NCI-H526 treated with DMSO at 0.1 percent for 48 hours (cell line): Measurements from ENCODE around the gene PXDC1.
"Not testable (repeated sequence)": the region's sequence is repeated elsewhere in the genome, so short reads cannot be mapped to it uniquely, and the experiment has no call there.

Experiments
- DNase-seq: peaks from one replicate; lab custom pipeline; 2025; lab: John Stamatoyannopoulos, UW

The PXDC1 gene

DNA sequence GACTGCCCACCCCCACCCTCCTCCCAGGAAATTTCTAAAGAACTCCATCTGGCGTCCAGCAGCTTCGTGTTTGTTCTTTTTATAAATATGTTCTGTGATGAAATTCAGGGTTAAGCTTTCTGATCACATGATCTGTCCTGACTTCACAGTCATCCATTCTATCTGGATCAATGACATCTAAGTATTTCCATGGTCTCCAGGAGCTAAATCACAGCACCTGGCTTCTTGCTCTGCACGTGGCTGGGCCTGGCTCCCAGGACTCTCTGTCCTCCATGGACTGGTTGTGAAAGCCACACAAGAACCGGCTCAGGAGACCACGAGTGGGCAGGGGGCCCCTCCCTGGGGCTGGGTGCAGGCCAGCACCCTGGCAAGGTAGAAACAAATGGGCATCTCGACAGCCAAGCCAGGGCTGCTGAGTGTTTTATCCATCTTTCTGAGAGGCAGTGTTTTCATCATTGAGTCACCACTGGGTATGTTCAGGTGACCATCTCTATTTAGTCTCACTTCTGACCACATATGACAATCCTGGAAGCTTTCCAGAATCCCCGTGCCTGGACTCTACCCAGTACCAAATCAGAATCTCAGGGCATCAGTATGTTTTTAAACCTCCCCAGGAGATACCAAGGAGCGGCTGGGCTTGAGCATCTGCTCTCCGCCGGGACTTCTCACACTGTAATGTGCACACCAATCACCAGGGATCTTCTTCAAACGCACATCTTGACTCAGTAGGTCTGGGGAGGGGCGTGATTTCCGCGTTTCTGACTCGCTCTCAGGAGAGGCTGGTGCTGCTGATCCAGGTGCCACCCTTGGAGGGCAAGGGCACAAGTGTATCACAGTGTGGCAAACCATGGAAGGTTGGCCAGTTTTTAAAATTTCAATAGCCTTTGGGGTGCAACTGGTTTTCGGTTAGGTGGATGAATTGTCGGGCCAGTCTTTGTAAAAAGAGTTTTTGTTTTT is 31.6 kb upstream of the PXDC1 start:
- DNase-seq = no peak

DNA sequence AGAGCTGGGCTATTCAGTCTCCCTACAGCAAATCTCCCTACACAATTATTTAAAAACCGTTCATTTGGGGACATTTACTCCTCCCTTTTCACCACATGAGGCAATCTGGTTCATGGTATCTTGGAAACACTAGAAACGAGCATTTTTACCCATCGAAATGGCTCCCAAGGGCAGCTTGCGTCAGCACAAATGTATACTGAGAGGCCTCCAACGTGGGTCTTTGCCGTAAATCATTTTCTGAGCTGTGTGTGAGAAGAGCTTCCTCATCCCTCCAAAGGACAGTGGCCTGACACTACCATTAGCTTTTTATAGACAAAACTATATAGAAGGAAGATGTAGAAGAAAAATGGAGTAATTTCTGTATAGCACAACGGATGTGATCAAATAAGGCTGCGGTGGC is 30.0 kb upstream of the PXDC1 start:
- no peak for DNase-seq

DNA sequence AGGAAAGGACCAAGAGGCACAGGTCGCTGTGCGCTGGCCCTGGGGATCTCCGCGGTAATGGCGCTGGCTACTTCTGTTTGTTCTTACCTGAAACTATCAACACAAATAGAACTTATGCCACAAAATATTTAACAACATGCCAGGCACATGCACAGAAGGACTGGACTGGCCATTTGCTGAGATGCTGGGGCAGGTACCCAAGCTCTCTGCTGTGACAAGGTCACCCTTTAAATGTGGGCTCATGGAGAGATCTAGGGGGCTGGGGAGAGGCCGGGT is 28.0 kb upstream of the PXDC1 start:
- DNase-seq = no peak

DNA sequence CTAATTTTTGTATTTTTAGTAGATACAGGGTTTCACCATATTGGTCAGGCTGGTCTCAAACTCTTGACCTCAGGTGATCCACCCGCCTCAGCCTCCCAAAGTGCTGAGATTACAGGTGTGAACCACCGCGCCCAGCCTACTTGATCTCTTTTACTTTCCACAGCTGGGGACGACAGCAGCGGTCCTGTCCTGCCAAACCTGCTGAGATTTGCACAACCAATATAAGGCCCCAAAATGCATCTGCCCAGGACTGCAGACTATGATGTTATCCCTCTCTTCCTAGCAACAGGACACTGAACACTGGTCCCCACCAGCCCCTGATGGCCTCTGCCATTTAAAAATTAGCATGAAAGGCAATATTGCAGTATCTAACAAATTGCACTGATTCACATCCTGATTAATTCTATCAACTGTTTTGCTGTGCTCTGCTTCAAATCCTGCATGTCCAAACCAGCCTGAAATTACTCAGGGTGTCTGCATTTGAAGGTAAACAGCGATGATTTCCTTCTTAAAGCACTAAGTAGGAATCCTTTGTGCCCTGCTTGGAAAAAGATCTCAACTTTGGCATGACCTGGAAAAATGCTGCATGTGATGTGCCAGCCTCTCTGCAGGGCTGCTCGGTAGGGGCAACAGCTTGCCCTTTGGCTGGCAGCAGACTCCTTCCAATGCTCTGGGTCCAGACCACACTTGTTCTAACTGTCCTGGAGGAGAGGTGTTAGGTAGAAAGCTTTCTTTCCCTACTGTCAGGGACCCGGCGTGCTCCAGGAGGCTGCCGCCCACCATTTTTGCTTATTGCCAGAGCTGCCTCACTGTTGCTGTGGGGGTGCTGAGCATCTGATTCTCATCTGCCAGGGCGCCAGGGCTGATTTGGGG is 27.4 kb upstream of the PXDC1 start:
- DNase-seq = no peak

DNA sequence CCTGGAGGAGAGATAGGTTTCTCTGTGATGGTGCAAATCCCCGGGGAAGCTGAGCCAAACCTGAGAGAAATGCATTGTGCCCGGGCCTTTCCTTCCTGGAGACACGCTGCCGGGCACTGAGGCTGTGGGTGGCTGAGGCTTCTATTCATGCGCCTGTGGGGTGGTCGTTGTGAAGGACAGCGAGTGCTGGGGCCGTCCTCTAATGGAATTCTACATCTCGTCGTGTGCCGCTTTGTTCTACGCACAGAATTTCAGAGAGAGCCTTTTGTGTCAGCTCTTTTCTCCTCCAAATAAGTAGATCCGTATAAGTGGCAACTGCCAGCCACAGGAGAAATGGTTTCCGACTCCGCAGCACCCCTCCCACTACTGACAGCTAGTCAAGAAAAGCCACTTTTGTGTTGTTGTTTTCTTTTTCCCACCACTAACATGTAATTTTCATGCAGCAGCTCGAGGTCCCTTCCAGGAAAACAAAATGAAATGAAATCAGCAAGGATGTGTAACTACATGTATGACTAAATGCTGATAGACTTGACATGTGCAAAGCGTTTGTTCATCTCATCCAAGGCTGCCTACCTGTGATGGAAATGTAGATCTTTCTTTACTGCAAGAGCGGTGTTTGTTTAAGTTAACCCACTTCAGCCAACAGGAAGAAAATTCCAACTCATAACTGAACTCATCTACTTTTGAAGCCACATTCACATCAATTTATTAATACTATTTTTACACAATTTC is 26.4 kb upstream of the PXDC1 start:
- no peak for DNase-seq

DNA sequence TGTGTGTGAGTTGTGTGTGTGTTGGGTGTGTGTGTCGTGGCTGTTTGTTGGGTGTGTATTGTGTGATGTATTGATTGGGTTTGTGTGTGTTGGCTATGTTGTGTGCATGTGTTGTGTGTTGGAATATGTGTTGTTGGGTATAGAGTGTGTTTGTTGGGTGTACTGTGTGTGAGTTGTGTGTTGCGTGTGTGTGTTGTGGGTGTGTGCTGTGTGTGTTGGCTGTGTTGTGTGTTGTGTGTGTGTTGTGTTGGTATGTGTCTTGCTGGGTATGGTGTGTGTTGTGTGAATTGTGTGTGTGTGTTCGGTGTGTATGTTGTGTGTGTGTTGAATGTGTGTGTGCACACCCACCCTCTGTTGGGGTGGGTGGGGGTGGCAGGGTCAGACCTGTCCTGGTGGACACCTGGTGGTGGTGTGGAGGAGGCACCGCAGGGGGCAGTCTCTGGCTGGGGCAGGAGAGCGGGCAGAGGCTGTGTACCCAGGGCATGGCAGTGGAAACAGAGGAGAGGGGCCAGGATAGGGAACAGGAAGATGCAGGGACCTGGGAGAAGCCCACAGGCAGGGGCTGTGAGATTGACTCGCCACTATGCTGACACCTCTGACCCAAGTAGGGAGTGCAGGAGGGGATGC is 25.5 kb upstream of the PXDC1 start:
- no peak for DNase-seq

DNA sequence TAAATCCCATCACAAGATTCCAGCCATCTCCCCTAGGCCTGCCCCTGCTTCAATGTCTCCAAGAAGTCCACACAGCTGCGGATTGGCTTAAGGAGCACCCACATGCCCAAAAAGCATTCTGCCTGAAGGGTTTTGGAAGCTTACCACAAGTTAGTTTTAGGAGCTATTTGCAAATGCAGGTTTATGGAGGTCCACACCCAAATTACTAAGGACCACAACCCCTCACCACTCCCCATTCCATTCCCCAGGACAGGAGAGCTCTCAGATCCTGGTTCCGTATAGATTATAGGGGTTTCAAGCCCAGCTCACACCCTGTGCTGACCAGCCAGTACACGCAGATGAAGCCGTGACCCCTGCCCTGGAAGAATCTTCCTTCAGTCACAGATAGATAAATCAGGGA is 24.3 kb upstream of the PXDC1 start:
- no peak for DNase-seq

DNA sequence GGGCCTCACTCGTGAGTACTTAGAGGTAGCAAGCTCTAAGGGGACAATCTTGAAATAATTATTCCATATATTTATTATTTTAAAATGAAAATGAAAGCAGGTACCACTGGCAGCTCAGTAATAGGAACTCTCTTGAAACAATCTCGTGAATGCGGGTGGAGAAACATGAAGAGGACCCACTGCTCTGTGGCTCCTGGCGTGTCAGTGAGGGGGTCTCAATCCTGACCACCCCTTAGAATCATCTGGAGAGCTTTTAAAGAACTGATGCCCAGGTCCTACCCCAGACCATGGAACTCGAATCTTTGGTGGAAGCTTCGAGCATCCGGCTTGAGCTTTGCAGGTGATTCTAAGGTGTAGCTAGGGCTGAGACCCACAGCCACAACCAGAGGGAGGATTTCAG is 23.9 kb upstream of the PXDC1 start:
- no peak for DNase-seq

DNA sequence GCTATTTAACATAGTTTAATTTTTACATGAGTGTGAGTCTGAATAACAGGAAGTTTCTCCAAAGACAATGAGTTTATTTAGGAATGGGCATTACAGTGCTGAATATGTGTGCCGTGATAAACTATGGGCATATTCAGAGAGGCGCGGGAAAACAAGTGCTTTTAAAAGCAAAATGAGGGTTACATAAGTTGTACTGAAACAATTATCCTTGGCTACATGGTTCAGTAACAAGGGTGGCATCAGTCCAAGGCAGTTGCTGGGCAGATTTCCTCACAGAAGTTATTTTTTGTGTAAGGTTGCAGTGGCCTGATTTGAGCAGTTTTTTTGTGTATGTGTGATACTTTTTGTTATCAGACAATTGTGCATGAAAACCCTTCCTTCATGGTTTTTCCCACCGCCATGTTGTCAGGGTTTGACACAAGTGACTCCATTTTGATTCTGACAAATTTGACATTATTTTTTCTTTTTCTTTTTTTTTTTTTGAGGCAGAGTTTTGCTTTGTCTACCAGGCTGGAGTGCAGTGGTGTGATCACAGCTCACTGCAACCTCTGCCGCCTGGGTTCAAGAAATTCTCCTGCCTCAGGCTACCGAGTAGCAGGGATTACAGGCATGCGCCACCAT is 22.3 kb upstream of the PXDC1 start:
- no peak for DNase-seq

DNA sequence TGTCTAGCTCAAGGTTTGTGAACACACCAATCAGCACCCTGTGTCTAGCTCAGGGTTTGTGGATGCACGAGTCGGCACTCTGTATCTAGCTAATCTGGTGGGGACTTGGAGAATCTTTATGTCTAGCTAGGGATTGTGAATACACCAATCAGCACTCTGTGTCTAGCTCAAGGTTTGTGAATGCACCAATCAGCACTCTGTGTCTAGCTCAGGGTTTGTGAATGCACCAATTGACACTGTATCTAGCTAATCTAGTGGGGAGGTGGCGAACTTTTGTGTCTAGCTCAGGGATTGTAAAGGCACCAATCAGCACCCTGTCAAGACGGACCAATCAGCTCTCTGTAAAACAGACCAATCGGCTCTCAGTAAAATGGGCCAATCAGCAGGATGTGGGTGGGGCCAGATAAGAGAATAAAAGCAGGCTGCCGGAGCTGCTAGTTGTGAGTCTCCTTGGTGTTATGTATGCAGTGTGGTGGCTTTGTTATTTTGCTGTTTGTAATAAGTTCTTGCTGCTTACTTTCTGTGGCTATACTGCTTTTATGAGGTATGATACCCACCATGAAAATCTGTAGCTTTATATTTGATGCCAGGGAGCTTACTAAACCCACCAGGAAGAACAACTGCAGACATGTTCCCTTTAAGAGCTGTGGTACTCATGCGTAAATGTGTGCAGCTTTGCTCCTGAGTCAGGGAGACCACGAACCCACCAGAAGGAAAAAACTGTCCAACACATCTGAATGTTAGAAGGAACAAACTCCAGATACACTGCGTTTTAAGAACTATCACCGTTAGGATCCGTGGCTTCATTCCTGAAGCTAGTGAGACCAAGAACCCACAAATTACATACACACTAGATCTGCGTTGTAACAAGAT is 20.9 kb upstream of the PXDC1 start:
- DNase-seq = not testable (repeated sequence)

DNA sequence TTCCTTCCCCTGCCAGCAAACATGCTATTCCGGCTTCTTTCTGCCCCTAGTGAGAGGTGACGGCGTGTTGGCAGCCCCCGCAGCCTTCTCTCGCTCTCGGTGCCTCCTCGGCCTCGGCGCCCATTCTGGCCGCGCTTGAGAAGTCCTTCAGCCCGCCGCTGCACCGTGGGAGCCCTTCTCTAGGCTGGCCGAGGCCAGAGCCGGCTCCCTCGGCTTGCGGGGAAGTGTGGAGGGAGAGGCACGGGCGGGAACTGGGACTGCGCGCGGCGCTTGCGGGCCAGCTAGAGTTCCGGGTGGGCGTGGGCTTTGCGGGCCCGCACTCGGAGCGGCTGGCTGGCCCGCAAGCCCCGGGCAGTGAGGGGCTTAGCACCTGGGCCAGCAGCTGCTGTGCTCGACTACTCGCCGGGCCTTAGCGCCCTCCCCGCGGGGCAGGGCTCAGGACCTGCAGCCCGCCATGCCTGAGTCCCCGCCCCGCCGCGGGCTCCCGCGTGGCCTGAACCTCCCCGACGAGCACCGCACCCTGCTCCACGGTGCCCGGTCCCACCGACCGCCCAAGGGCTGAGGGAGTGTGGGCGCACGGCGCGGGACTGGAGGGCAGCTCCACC is 20.0 kb upstream of the PXDC1 start:
- DNase-seq = no peak

DNA sequence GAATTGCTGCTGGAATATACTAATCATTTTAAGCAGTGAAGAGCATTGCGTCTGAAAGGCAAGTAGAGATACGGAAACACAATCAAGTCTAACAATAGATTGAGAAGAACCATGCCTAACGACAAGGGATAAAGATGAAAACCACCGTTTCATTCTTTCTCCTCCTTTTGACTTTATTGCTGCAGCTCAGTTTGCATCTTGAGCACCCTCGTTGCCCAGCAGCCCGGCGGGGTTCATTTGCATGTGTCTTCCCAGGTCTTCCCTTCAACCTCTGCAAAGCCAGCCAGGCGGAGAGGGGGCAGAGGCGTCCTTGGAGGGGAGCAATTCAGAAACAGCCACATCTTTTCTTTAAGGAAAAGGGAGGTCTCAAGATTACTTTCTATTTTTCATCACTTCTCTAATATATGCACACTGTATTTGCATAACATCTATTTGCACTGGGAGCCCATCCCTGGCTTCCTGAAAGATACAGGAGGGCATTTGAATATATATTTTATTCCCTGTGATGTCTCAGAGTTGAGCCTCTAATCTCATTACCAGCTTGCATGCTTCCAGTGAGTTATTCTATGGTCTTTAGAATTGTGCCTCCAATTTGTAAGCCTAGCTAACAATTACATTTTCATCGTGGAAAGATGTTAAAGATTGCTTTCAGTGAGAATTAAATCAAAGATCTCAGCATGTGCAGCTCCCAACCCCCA is 18.7 kb upstream of the PXDC1 start:
- peak; percentile 85 for DNase-seq

DNA sequence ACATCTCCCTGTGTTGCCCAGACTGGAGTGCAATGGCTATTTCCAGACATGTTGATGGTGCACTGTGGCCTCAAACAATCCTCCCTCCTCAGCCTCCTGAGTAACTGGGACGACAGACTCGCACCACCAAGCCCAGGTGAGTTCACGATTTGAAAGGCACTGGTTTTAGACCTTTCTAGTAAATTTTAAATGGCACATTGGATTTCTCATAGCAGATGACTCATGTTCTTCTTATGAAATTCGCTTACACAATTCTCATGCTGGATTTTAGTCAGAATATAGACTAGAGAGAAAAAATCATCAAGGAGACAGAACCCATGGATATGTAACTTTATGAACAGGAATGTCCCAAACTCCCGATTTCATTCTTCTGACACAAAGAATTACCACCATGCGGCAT is 18.1 kb upstream of the PXDC1 start:
- DNase-seq = no peak

DNA sequence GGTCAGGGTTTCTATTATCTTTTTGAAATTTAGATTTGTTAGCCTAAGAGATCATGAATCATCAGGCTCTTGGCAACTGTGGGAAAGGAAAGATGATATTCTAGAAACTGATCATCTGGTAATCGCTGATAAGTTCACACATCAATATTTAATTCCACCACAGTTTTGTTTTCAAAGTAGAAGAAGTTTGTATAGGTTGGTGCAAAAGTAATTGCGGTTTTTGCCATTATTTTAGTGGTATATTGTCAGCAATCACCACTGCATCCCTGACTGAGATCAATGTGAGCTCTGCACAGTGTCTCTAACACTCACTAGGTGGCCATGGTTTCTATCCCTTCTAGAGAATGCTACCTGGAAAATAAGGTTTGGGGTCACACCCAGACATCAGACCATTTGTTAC is 17.0 kb upstream of the PXDC1 start:
- DNase-seq = no peak

DNA sequence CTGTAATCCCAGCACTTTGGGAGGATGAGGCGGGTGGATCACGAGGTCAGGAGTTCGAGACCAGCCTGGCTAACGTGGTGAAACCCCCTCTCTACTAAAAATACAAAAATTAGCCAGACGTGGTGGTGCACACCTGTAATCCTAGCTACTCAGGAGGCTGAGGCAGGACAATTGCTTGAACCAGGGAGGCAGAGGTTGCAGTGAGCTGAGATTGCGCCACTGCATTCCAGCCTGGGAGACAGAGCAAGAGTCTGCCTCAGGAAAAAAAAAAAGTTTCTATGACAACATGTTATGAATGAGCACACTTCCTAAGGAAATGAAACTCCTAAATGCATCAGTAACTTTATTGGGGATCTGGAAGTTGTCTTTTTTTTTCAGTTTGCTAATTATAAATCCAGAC is 16.0 kb upstream of the PXDC1 start:
- DNase-seq = not testable (repeated sequence)

DNA sequence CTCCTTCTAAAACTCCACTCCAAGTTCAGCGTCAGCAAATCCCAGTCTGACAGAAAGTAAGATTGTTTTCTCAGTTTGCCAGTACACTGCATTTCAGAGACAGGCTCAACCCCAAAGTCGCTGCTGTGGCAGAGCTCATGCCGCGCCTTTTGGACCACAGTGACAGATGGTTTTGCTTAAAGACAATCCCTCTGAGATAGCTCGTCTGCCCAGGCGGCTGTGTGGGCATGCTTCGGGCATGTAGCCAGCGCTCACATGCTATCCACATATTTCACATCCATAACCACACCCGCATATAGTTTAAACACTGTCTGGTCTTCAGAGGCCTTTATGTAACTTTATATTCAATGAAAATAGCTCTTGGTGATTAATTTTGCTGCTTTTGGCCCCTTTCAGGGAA is 14.7 kb upstream of the PXDC1 start:
- DNase-seq = no peak

DNA sequence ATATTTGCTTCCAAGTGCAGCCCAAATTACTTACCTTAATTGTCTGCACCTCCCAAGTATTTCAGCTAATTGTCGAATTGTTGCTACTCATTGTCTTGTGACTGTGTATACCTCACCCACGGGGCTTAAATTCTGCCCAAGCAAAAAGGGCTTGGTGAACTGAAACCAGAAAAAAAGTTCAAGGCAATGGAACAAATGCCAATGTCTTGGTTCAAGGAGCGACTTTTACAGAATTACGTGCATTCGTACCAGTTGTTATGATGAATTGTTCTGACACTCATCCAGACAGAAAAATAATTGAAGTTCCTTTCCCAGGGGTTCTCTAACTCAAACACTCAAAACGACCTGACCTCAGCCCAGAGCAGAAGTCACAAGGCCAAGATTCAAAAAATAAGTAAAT is 13.9 kb upstream of the PXDC1 start:
- DNase-seq = no peak

DNA sequence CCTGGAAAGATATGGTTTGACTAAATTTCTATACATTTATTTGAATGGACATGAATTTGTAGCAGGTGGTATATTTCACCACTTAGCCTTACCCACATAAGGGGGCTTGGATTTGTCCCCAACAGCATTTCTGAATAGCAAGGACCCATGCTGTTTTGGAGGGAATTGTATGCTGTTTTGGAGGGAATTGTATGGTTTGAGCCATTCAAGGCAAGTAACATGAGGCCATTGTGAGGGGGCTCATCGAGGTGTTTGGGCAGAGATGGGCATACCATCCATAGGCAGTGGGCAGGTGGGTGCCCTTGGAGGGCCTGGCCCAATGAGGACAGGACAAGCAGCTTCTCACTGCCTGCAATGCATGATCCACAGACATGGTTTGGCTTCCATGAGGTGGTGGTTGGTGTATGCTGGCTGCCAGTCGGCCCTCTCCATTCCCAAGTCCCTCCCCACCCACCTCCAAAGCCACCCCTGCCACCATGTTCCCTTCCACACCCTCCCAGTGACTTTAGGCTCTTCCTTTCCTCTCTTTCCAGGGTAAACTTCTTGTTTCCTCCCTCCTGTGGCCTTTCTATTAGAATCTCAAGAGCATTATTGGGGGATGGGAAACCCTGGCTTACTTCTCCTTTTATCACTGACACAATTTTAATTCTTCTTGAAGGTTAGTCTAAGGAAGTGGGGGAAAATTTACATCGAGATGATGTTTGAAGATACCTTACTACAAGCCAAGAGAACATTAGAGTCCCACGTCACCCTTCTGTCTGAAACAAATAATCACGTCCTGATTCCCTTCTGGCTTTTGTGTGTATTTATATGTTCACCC is 13.2 kb upstream of the PXDC1 start:
- DNase-seq = no peak

DNA sequence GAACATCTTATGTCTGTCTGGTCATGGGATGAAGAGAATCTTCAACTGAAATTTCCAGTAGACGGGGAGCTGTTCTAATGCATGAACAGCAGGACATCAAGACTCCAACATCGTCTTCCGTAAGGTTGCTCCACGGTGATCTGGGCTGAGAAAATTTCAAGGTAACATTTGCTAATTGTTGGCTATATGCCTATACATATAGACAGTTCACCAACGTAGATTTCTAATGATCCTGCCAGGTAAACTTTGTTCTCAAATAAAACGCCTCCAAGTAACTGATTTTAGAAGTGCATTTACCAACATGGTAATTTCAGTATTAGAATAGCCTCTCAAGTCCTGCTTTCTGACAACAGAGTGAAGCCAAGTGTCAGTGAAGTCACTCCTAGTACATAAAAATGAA is 11.3 kb upstream of the PXDC1 start:
- no peak for DNase-seq
